Activated T-helper 2 cell treated with anti-CD3 and anti-CD28 coated beads, Interferon-gamma antibody, Interleukin-2, Interleukin-4, amounts not matched to agents 10 μg/mL and 5 μg/mL and 100 μg/mL, durations not matched to agents 14 hours and 24 hours and 36 hours (primary cell): Measurements from ENCODE around the gene NUP210. TPM values are rescaled to one million over a fixed set of nuclear protein-coding genes. Genes with fewer than 3 reads are reported as not detected.

Source experiments
- DNase-seq: peaks from one replicate; pipeline ENCODE4 v3.0.0; 2021; ENCODE audit warnings: low spot score
- H3K27ac Mint-ChIP-seq: one replicate; pipeline ENCODE4 v1.8.0; 2021; ENCODE audit warnings: mixed read lengths
- H3K27me3 Mint-ChIP-seq: one replicate; pipeline ENCODE4 v1.8.0; 2021; ENCODE audit warnings: low read depth, mixed read lengths
- H3K36me3 Mint-ChIP-seq: one replicate; pipeline ENCODE4 v1.8.0; 2021; ENCODE audit warnings: low read depth, mixed read lengths
- H3K4me1 Mint-ChIP-seq: one replicate; pipeline ENCODE4 v1.8.0; 2021; ENCODE audit warnings: low read depth, mixed read lengths
- H3K4me3 Mint-ChIP-seq: one replicate; pipeline ENCODE4 v1.8.0; 2021; ENCODE audit warnings: low read depth, mild to moderate bottlenecking, moderate library complexity, mixed read lengths
- H3K9me3 Mint-ChIP-seq: one replicate; pipeline ENCODE4 v1.8.0; 2021; ENCODE audit warnings: mixed read lengths
- intact Hi-C: fragments of 100-400 bp; cut with micrococcal nuclease; formaldehyde crosslinking; loops from one replicate; pipeline ENCODE4 v1.15.1; 2023
- total RNA-seq: library from RNA; stranded (reverse); gene quantifications from 2 replicates; pipeline ENCODE4 v1.2.3, GENCODE V29; 2022

NUP210 gene
- total RNA-seq, 1 donor from 2014 or later, result 143 TPM

GRCh38 chr3:13345772-13346171, 74.3 kb downstream of the NUP210 start:
- Mint-ChIP-seq H3K27me3 (no peaks in the 10 kb centered on the region), H3K4me3 (no peak overlapping the region), H3K9me3 (no peaks in the 10 kb centered on the region), H3K36me3 (peaks cover 75% of the 10 kb centered on the region), H3K27ac (no peak overlapping the region), H3K4me1 (peaks cover 30% of the 10 kb centered on the region)
- intact Hi-C loops, result loop anchor here (1.0 to 2.0 kb wide), 2 partner anchors 69 to 107 kb away; no protein-coding TSS in a partner anchor
- no peak for DNase-seq

GRCh38 chr3:13345284-13345683, 74.8 kb downstream of the NUP210 start:
- H3K36me3 Mint-ChIP-seq, result peaks cover 76% of the 10 kb centered on the region

GRCh38 chr3:13344663-13345062, 75.5 kb downstream of the NUP210 start:
- H3K4me1 Mint-ChIP-seq, result peaks cover 24% of the 10 kb centered on the region
- intact Hi-C loops, result no loop called here
- H3K9me3 Mint-ChIP-seq, result no peaks in the 10 kb centered on the region
- no peak overlapping the region for H3K4me3 Mint-ChIP-seq
- peaks cover 76% of the 10 kb centered on the region for H3K36me3 Mint-ChIP-seq
- H3K27me3 Mint-ChIP-seq, result no peaks in the 10 kb centered on the region
- H3K27ac Mint-ChIP-seq, result peak overlapping the region; percentile 36
- DNase-seq, result no peak

More at GRCh38 chr3:13345284-13345683, 74.8 kb downstream of the NUP210 start:
- no peaks in the 10 kb centered on the region for H3K27me3 Mint-ChIP-seq
- DNase-seq, result no peak
- H3K4me3 Mint-ChIP-seq, result no peak overlapping the region
- no peaks in the 10 kb centered on the region for H3K9me3 Mint-ChIP-seq
- intact Hi-C loops, result no loop called here
- H3K4me1 Mint-ChIP-seq, result peaks cover 29% of the 10 kb centered on the region
- no peak overlapping the region for H3K27ac Mint-ChIP-seq

- Mint-ChIP-seq H3K4me3 (no peak overlapping the region), H3K27ac (no peak overlapping the region), H3K27me3 (no peaks in the 10 kb centered on the region), H3K9me3 (no peaks in the 10 kb centered on the region), H3K36me3 (peaks cover 79% of the 10 kb centered on the region), H3K4me1 (peaks cover 18% of the 10 kb centered on the region)
- no peak for DNase-seq
- intact Hi-C loops, result no loop called here
These were observed 76.5 kb downstream of the NUP210 start for GRCh38 chr3:13343601-13344000.

GRCh38 chr3:13341229-13341905, 78.8 kb downstream of the NUP210 start:
- peaks cover 77% of the 10 kb centered on the region for H3K36me3 Mint-ChIP-seq
- intact Hi-C loops, result no loop called here
- no peak overlapping the region for H3K4me3 Mint-ChIP-seq
- peaks cover 4% of the 10 kb centered on the region for H3K4me1 Mint-ChIP-seq
- no peak overlapping the region for H3K27ac Mint-ChIP-seq
- H3K9me3 Mint-ChIP-seq, result no peaks in the 10 kb centered on the region
- DNase-seq, result no peak
- H3K27me3 Mint-ChIP-seq, result no peaks in the 10 kb centered on the region

GRCh38 chr3:13339833-13340232, 80.3 kb downstream of the NUP210 start:
- H3K4me1 Mint-ChIP-seq, result no peaks in the 10 kb centered on the region
- H3K27ac Mint-ChIP-seq, result no peak overlapping the region
- H3K9me3 Mint-ChIP-seq, result no peaks in the 10 kb centered on the region
- intact Hi-C loops, result no loop called here
- no peak for DNase-seq
- no peak overlapping the region for H3K4me3 Mint-ChIP-seq
- no peaks in the 10 kb centered on the region for H3K27me3 Mint-ChIP-seq
- H3K36me3 Mint-ChIP-seq, result peaks cover 78% of the 10 kb centered on the region

GRCh38 chr3:13338996-13339395, 81.1 kb downstream of the NUP210 start:
- intact Hi-C loops, result no loop called here
- H3K4me3 Mint-ChIP-seq, result no peak overlapping the region
- DNase-seq, result no peak
- H3K9me3 Mint-ChIP-seq, result no peaks in the 10 kb centered on the region
- no peaks in the 10 kb centered on the region for H3K27me3 Mint-ChIP-seq
- H3K36me3 Mint-ChIP-seq, result peaks cover 80% of the 10 kb centered on the region
- H3K4me1 Mint-ChIP-seq, result no peaks in the 10 kb centered on the region
- H3K27ac Mint-ChIP-seq, result no peak overlapping the region

- Mint-ChIP-seq H3K27ac (no peak overlapping the region), H3K36me3 (peaks cover 83% of the 10 kb centered on the region), H3K4me3 (no peak overlapping the region), H3K4me1 (no peaks in the 10 kb centered on the region), H3K27me3 (no peaks in the 10 kb centered on the region), H3K9me3 (no peaks in the 10 kb centered on the region)
- intact Hi-C loops, result no loop called here
- DNase-seq, result no peak
These were observed 81.9 kb downstream of the NUP210 start for GRCh38 chr3:13338231-13338630.

GRCh38 chr3:13336592-13336991, 83.5 kb downstream of the NUP210 start:
- H3K27ac Mint-ChIP-seq, result peak overlapping the region; percentile 17
- intact Hi-C loops, result no loop called here
- no peaks in the 10 kb centered on the region for H3K4me1 Mint-ChIP-seq

GRCh38 chr3:13335503-13335902, 84.6 kb downstream of the NUP210 start:
- Mint-ChIP-seq H3K36me3 (peaks cover 84% of the 10 kb centered on the region), H3K4me3 (no peak overlapping the region), H3K4me1 (no peaks in the 10 kb centered on the region), H3K27me3 (no peaks in the 10 kb centered on the region), H3K27ac (no peak overlapping the region), H3K9me3 (no peaks in the 10 kb centered on the region)
- no peak for DNase-seq
- intact Hi-C loops, result no loop called here

More at GRCh38 chr3:13336592-13336991, 83.5 kb downstream of the NUP210 start:
- H3K36me3 Mint-ChIP-seq, result peaks cover 83% of the 10 kb centered on the region
- DNase-seq, result no peak
- no peaks in the 10 kb centered on the region for H3K27me3 Mint-ChIP-seq
- no peak overlapping the region for H3K4me3 Mint-ChIP-seq
- H3K9me3 Mint-ChIP-seq, result no peaks in the 10 kb centered on the region

GRCh38 chr3:13335059-13335458, 85.1 kb downstream of the NUP210 start:
- intact Hi-C loops, result no loop called here
- peaks cover 81% of the 10 kb centered on the region for H3K36me3 Mint-ChIP-seq
- no peak for DNase-seq
- no peaks in the 10 kb centered on the region for H3K27me3 Mint-ChIP-seq
- H3K9me3 Mint-ChIP-seq, result no peaks in the 10 kb centered on the region
- H3K4me3 Mint-ChIP-seq, result no peak overlapping the region
- H3K27ac Mint-ChIP-seq, result no peak overlapping the region
- H3K4me1 Mint-ChIP-seq, result no peaks in the 10 kb centered on the region

GRCh38 chr3:13333236-13333897, 86.8 kb downstream of the NUP210 start:
- DNase-seq, result no peak
- intact Hi-C loops, result no loop called here
- Mint-ChIP-seq H3K36me3 (peaks cover 83% of the 10 kb centered on the region), H3K27ac (no peak overlapping the region), H3K9me3 (no peaks in the 10 kb centered on the region), H3K4me3 (no peak overlapping the region), H3K27me3 (no peaks in the 10 kb centered on the region), H3K4me1 (no peaks in the 10 kb centered on the region)

GRCh38 chr3:13332740-13333139, 87.4 kb downstream of the NUP210 start:
- no peak overlapping the region for H3K4me3 Mint-ChIP-seq
- peaks cover 86% of the 10 kb centered on the region for H3K36me3 Mint-ChIP-seq
- DNase-seq, result no peak
- intact Hi-C loops, result no loop called here
- no peaks in the 10 kb centered on the region for H3K27me3 Mint-ChIP-seq
- H3K9me3 Mint-ChIP-seq, result no peaks in the 10 kb centered on the region
- H3K27ac Mint-ChIP-seq, result peak overlapping the region; percentile 6
- H3K4me1 Mint-ChIP-seq, result no peaks in the 10 kb centered on the region
